ENCODE data around the gene TYMP. TPM values are rescaled to one million over a fixed set of nuclear protein-coding genes. Genes with fewer than 3 reads are reported as not detected.

TYMP gene
- total and polyA plus RNA-seq, 8 donors, result 5.8 to 68.6 (median 23.5) TPM

DNA sequence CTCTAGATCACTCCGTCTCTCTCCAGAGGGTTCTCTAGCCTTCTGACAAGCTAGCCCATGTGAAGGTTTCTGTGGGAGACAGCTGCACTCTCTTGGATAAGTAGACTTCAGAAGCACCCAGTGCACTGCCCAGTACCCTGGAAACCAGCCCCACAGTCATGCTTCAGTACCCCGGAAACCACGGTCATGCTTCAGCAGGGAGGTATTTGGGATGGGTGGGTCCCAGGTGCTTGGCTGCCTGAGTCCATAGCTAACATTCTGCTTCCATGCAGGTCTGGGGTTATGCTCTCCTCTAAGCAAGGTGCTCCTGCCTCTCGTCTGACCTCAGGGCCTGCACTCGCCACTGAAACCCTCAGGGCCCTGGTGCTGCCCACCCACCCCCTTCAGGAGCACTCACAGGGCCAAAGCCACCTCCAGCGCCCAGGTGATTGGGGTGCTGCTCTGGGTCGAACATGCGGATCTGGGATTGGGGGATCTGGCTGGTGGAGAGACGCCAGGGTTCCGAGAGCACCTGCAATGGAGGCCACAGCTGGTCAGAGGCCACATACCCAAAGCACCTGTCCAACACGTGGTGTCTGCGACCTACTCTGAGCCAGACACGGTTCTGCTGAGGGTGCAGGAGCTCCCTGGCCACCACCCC is 40.2 kb upstream of the TYMP start:
- intact Hi-C loops (cut with DNase I), result no loop called here
- Histone ChIP-seq H3K36me3 (peaks cover 0 to 16% (median 0%) of the 10 kb centered on the region in 3 donors), H3K4me1 (peaks cover 0 to 14% (median 6%) of the 10 kb centered on the region in 3 donors), H3K9me3 (no peaks in the 10 kb centered on the region), H3K4me3 (no peak overlapping the region), H3K27ac (no peak overlapping the region), H3K27me3 (no peaks in the 10 kb centered on the region)
- no peak for FAIRE-seq
- WGBS, 2 donors, result 83 to 88% methylated on average over 13 of the region's 13 CpGs
- TF ChIP-seq, protein P1, sequence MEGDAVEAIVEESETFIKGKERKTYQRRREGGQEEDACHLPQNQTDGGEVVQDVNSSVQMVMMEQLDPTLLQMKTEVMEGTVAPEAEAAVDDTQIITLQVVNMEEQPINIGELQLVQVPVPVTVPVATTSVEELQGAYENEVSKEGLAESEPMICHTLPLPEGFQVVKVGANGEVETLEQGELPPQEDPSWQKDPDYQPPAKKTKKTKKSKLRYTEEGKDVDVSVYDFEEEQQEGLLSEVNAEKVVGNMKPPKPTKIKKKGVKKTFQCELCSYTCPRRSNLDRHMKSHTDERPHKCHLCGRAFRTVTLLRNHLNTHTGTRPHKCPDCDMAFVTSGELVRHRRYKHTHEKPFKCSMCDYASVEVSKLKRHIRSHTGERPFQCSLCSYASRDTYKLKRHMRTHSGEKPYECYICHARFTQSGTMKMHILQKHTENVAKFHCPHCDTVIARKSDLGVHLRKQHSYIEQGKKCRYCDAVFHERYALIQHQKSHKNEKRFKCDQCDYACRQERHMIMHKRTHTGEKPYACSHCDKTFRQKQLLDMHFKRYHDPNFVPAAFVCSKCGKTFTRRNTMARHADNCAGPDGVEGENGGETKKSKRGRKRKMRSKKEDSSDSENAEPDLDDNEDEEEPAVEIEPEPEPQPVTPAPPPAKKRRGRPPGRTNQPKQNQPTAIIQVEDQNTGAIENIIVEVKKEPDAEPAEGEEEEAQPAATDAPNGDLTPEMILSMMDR (IDR thresholded peaks at IDR 0.05), result no peak
- ATAC-seq, result peak in 1 of 4 donors; percentile 12
- peak in 1 of 6 donors; percentile 57 for DNase-seq

DNA sequence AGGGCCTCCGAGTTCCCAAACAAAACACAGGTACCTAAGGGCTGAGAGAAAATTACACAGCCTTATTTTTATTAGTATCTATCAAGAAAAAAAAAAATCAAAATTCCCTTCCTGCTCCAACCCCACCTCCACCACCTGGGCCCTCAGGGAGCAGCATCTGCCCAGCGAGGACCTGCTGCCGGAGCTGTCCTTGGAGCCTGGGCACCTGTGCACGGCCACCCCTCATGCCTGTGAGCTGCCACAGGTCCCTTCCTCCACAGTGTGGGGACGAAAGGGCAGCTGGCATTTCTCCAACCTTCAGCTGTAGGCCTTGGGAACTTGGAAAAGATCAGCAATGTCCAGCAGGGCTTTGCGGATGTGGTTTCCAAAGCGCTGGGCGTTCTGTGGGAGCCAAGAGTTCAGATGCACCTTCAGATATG is 39.2 kb upstream of the TYMP start:
- 34 to 44% methylated on average over 8 of the region's 8 CpGs for WGBS, 2 donors
- no peaks in the 10 kb centered on the region for H3K9me3 ChIP-seq
- TF ChIP-seq, protein P1 (IDR thresholded peaks at IDR 0.05), result no peak
- H3K27ac ChIP-seq, result peak overlapping the region in 3 of 4 donors; percentile 2 to 39 (median 16)
- no peaks in the 10 kb centered on the region for H3K27me3 ChIP-seq
- ATAC-seq, result peak; percentile 54 to 83 (median 72)
- no peak for FAIRE-seq
- intact Hi-C loops (cut with DNase I), result no loop called here
- H3K4me1 ChIP-seq, result peaks cover 0 to 14% (median 6%) of the 10 kb centered on the region in 3 donors
- peak; percentile 62 to 76 (median 68) for DNase-seq
- peaks cover 0 to 16% (median 0%) of the 10 kb centered on the region in 3 donors for H3K36me3 ChIP-seq
- no peak overlapping the region for H3K4me3 ChIP-seq

DNA sequence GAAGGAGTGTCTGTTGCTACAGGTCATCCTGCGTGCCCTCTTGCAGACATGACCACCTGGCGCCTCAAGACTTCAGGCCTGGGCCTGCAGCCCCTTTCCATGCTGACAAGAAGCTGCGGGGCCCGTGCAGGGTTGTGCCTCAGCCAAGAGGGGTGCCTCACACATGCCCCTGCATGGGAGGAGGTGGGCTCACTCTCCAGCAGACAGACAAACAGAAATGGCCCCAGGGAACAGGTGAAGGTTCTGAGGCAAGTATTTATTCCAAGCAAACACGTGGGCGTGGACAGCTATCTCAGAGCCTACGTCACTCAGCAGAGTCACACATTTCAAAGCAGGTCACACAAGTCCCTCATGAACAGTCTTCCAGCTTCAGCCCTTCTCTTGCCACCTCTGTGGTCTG is 38.8 kb upstream of the TYMP start:
- H3K36me3 ChIP-seq, result peaks cover 0 to 16% (median 0%) of the 10 kb centered on the region in 3 donors
- TF ChIP-seq, protein P1 (IDR thresholded peaks at IDR 0.05), result no peak
- peaks cover 0 to 16% (median 6%) of the 10 kb centered on the region in 3 donors for H3K4me1 ChIP-seq
- intact Hi-C loops (cut with DNase I), result no loop called here
- H3K9me3 ChIP-seq, result no peaks in the 10 kb centered on the region
- 68 to 69% methylated on average over 7 of the region's 7 CpGs for WGBS, 2 donors
- ATAC-seq, result peak; percentile 51 to 80 (median 70)
- DNase-seq, result peak in 3 of 6 donors; percentile 46 to 50 (median 50)
- H3K4me3 ChIP-seq, result no peak overlapping the region
- peak overlapping the region in 3 of 4 donors; percentile 2 to 39 (median 16) for H3K27ac ChIP-seq
- no peaks in the 10 kb centered on the region for H3K27me3 ChIP-seq
- no peak for FAIRE-seq

DNA sequence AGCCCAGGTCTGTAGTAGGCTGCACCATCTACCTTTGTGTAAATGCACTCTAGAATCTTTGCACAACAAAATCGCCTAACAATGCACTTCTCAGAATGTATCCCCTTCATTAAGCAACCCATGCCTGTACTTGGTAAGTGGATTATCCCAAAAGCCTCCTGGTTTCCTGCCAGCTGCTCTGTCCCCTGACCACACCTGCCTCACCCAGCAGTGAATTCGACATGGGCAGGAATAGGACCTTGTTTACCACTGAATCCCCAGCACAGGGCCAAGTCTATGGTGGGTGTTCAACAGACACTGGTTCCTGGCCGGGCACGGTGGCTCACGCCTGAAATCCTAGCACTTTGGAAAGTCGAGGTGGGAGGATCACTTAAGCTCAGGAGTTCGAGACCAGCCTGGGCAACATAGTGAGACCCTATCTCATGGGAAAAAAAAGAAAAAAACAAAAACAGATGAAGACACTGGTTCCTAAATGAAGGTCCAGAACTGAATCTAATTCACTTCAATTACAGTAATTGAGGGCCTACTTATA is 38.0 kb upstream of the TYMP start:
- ATAC-seq, result no peak
- FAIRE-seq, result no peak
- TF ChIP-seq, protein P1 (IDR thresholded peaks at IDR 0.05), result no peak
- intact Hi-C loops (cut with DNase I), result no loop called here
- no peak overlapping the region for H3K27ac ChIP-seq
- no peak for DNase-seq
- no peak overlapping the region for H3K4me3 ChIP-seq
- H3K9me3 ChIP-seq, result no peaks in the 10 kb centered on the region
- WGBS, 2 donors, result 86 to 89% methylated on average over 7 of the region's 7 CpGs
- peaks cover 0 to 16% (median 0%) of the 10 kb centered on the region in 3 donors for H3K36me3 ChIP-seq
- peaks cover 0 to 16% (median 6%) of the 10 kb centered on the region in 3 donors for H3K4me1 ChIP-seq
- no peaks in the 10 kb centered on the region for H3K27me3 ChIP-seq

DNA sequence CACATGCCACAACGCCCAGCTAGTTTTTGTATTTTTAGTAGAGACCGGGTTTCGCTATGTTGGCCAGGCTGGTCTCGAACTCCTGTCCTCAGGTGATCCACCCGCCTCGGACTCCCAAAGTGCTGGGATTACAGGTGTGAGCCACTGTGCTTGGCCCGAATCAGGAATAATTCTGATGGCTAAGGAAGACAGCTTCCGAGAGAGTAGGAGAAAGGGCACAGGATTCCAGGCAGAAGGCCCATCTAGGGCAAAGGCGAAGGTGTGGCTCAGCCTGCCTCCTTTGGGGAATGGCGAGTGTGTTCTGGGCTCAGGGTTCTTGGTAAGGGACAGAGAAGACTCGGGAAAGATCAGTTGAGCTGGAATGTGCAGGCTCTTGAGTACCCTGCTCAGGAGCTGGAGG is 34.5 kb upstream of the TYMP start:
- H3K27ac ChIP-seq, result no peak overlapping the region
- intact Hi-C loops (cut with DNase I), result no loop called here
- H3K4me1 ChIP-seq, result peaks cover 0 to 11% (median 6%) of the 10 kb centered on the region in 3 donors
- TF ChIP-seq, protein P1 (IDR thresholded peaks at IDR 0.05), result no peak
- H3K4me3 ChIP-seq, result peak overlapping the region in 1 of 4 donors; percentile 70
- no peaks in the 10 kb centered on the region for H3K9me3 ChIP-seq
- peak in 1 of 6 donors; percentile 22 for DNase-seq
- no peaks in the 10 kb centered on the region for H3K36me3 ChIP-seq
- no peak for FAIRE-seq
- WGBS, 2 donors, result 90 to 93% methylated on average over 11 of the region's 11 CpGs
- H3K27me3 ChIP-seq, result no peaks in the 10 kb centered on the region
- no peak for ATAC-seq

All from pancreas (tissue), 10 donors.